HCT116 (cell line): Measurements from ENCODE around the gene MRPL39. TPM values are rescaled to one million over a fixed set of nuclear protein-coding genes. Genes with fewer than 3 reads are reported as not detected.

Experiments
- ATAC-seq: fragments of 200-7000 bp; cut with Tn5 transposase; 2 replicates; pipeline ENCODE4 v1.9.1; 2020; ENCODE audit warnings: mild to moderate bottlenecking, moderate library complexity
- BruUV-seq: library from RNA; stranded (reverse); fragments of 400-500 nt; replicated peaks from 2 replicates; lab custom pipeline; 2021; lab: Mats Ljungman, UMichigan
- CTCF ChIA-PET: fragments of 300-600 bp; sonication (Branson Sonifier 250); formaldehyde crosslinking; loops from one replicate; lab custom pipeline; 2021; ENCODE audit warnings: antibody characterized with exemption; lab: Charles Lee
- POLR2A ChIA-PET: fragments of 300-600, 350-600 bp; sonication (Branson Sonifier 250); formaldehyde crosslinking; loops from one replicate; lab custom pipeline; 2021; ENCODE audit warnings: antibody characterized with exemption; lab: Charles Lee
- RAD21 ChIA-PET, 2 experiments: fragments of 300-600 bp; sonication (Branson Sonifier 250); formaldehyde crosslinking; loops; one replicate each; lab custom pipeline; 2023; ENCODE audit warnings: low total read pairs in 2 of 2; ENCODE audit not compliant: uncharacterized antibody in 2 of 2, unreplicated experiment in 2 of 2, low non-redundant PET in 1 of 2; lab: Charles Lee
- DNase-seq: peaks from one replicate; pipeline ENCODE4 v3.0.0-alpha.2; 2010; ENCODE audit warnings: low read depth, low spot score
- H2AFZ ChIP-seq: fragments of 200-600 bp; shearing (Covaris generic), sonication (generic); 2 replicates; pipeline ENCODE4 v1.6.1; 2017; ENCODE audit warnings: low read depth, mixed run types, mixed read lengths, antibody characterized with exemption, low read length; ENCODE audit not compliant: poor library complexity, severe bottlenecking
- H3K27ac ChIP-seq: 2 replicates; pipeline ENCODE4 v1.5.1; 2012; ENCODE audit warnings: low read depth, low read length
- H3K27me3 ChIP-seq: fragments of 200-600 bp; sonication (generic); 2 replicates; pipeline ENCODE4 v1.6.1; 2016; ENCODE audit warnings: mixed run types, low read length, mixed read lengths; ENCODE audit not compliant: insufficient read depth
- H3K36me3 ChIP-seq, 2 experiments: fragments of 200-500 bp in 1 of 2; fragments of 200-600 bp in 1 of 2; sonication (Bioruptor generic) in 1 of 2; sonication (generic) in 1 of 2; 2 replicates each; pipeline versions ENCODE4 v1.5.1 to v1.6.1; 2014 to 2016; ENCODE audit warnings: low read length in 2 of 2, inconsistent platforms in 1 of 2, mixed read lengths in 1 of 2, mixed run types in 1 of 2; ENCODE audit not compliant: insufficient read depth in 2 of 2, control insufficient read depth in 1 of 2
- H3K4me1 ChIP-seq, 2 experiments: fragments of 200-600 bp in 1 of 2; sonication (generic) in 1 of 2; 2 replicates each; pipeline versions ENCODE4 v1.5.1 to v1.6.1; 2012 to 2017; ENCODE audit warnings: low read length in 2 of 2, inconsistent platforms in 1 of 2, mild to moderate bottlenecking in 1 of 2, mixed read lengths in 1 of 2, mixed run types in 1 of 2, moderate library complexity in 1 of 2; ENCODE audit not compliant: insufficient read depth in 2 of 2, control insufficient read depth in 1 of 2
- H3K4me2 ChIP-seq: fragments of 200-600 bp; sonication (generic); 2 replicates; pipeline ENCODE4 v1.6.1; 2017; ENCODE audit warnings: mixed run types, low read length, mixed read lengths
- H3K4me3 ChIP-seq, 2 experiments: fragments of 200-600 bp in 1 of 2; sonication (generic) in 1 of 2; replicated peaks in 1 of 2; 2 replicates each; pipeline ENCODE4 v1.5.1; 2011 to 2016; ENCODE audit warnings: low read length in 2 of 2, control low read depth in 1 of 2, low read depth in 1 of 2, mild to moderate bottlenecking in 1 of 2, mixed read lengths in 1 of 2, mixed run types in 1 of 2
- H3K79me2 ChIP-seq: fragments of 200-600 bp; sonication (generic); 2 replicates; pipeline ENCODE4 v1.6.1; 2017; ENCODE audit warnings: mild to moderate bottlenecking, mixed run types, low read length, moderate library complexity, mixed read lengths; ENCODE audit not compliant: insufficient read depth
- H3K9ac ChIP-seq: fragments of 200-600 bp; sonication (generic); 2 replicates; pipeline ENCODE4 v1.6.1; 2016; ENCODE audit warnings: low read length, mixed read lengths
- H3K9me2 ChIP-seq: fragments of 200-600 bp; sonication (generic), shearing (Covaris generic); 2 replicates; pipeline ENCODE4 v1.6.1; 2017; ENCODE audit warnings: mixed run types, mild to moderate bottlenecking, moderate library complexity; ENCODE audit not compliant: insufficient read depth
- H3K9me3 ChIP-seq, 2 experiments: fragments of 200-500 bp in 1 of 2; fragments of 200-600 bp in 1 of 2; sonication (Bioruptor generic) in 1 of 2; sonication (generic) in 1 of 2; 2 replicates each; pipeline ENCODE4 v1.6.1; 2014 to 2017; ENCODE audit warnings: low read length in 2 of 2, mixed read lengths in 2 of 2, inconsistent platforms in 1 of 2, low read depth in 1 of 2, mild to moderate bottlenecking in 1 of 2, mixed run types in 1 of 2, moderate library complexity in 1 of 2; ENCODE audit not compliant: control insufficient read depth in 1 of 2, insufficient read depth in 1 of 2
- H4K20me1 ChIP-seq: fragments of 200-600 bp; sonication (generic), shearing (Covaris generic); 2 replicates; pipeline ENCODE4 v1.6.1; 2017; ENCODE audit warnings: mixed run types, mild to moderate bottlenecking, moderate library complexity; ENCODE audit not compliant: insufficient read depth
- CBX3 ChIP-seq: IDR thresholded peaks from 2 replicates; pipeline ENCODE4 v1.6.1; 2012; ENCODE audit warnings: low read depth
- CEBPB ChIP-seq: IDR thresholded peaks from 2 replicates; pipeline ENCODE4 v1.6.1; 2012; ENCODE audit warnings: low read depth
- CTCF ChIP-seq, 3 experiments: fragments of 200-600 bp in 1 of 3; sonication (generic) in 1 of 3; IDR thresholded peaks in 2 of 3; conservative IDR thresholded peaks in 1 of 3; 2 replicates each; pipeline ENCODE4 v1.5.1; 2012 to 2017; ENCODE audit warnings: low read depth in 2 of 3, low read length in 2 of 3, antibody characterized with exemption in 1 of 3, borderline replicate concordance in 1 of 3, control low read depth in 1 of 3, mild to moderate bottlenecking in 1 of 3, mixed read lengths in 1 of 3, mixed run types in 1 of 3, moderate library complexity in 1 of 3; ENCODE audit not compliant: insufficient read depth in 1 of 3
- EGR1 ChIP-seq: IDR thresholded peaks from 2 replicates; pipeline ENCODE4 v1.6.1; 2012; ENCODE audit warnings: low read depth
- ELF1 ChIP-seq: IDR thresholded peaks from 2 replicates; pipeline ENCODE4 v1.6.1; 2012; ENCODE audit warnings: low read depth, borderline replicate concordance
- EZH2 ChIP-seq: fragments of 200-600 bp; sonication (generic); IDR thresholded peaks from 2 replicates; pipeline ENCODE4 v1.6.1; 2017; ENCODE audit warnings: antibody characterized with exemption, mixed run types
- FOSL1 ChIP-seq: IDR thresholded peaks from 2 replicates; pipeline ENCODE4 v1.6.1; 2012; ENCODE audit warnings: low read depth
- POLR2A ChIP-seq: IDR thresholded peaks from 2 replicates; pipeline ENCODE4 v1.7.0; 2011; ENCODE audit warnings: borderline replicate concordance; ENCODE audit not compliant: insufficient read depth, insufficient read length; ENCODE audit errors: extremely low read depth
- POLR2AphosphoS5 ChIP-seq: IDR thresholded peaks from 2 replicates; pipeline ENCODE4 v1.6.1; 2011; ENCODE audit warnings: mild to moderate bottlenecking, low read depth, low read length, moderate library complexity
- RAD21 ChIP-seq: IDR thresholded peaks from 2 replicates; pipeline ENCODE4 v1.6.1; 2012; ENCODE audit warnings: low read depth, mild to moderate bottlenecking
- SIN3A ChIP-seq: IDR thresholded peaks from 2 replicates; pipeline ENCODE4 v1.6.1; 2012; ENCODE audit warnings: low read depth
- SP1 ChIP-seq: IDR thresholded peaks from 2 replicates; pipeline ENCODE4 v1.6.1; 2012; ENCODE audit warnings: low read depth
- SRF ChIP-seq: IDR thresholded peaks from 2 replicates; pipeline ENCODE4 v1.6.1; 2012; ENCODE audit warnings: low read depth
- TCF7L2 ChIP-seq: IDR thresholded peaks from 2 replicates; pipeline ENCODE4 v1.7.0; 2011; ENCODE audit warnings: borderline replicate concordance, inconsistent platforms; ENCODE audit not compliant: insufficient read depth, insufficient read length; ENCODE audit errors: extremely low read depth
- YY1 ChIP-seq: IDR thresholded peaks from 2 replicates; pipeline ENCODE4 v1.6.1; 2011; ENCODE audit warnings: low read length, low read depth, moderate library complexity, mild to moderate bottlenecking; ENCODE audit not compliant: insufficient replicate concordance; ENCODE audit errors: extremely low read depth
- ZBTB33 ChIP-seq: IDR thresholded peaks from 2 replicates; pipeline ENCODE4 v1.6.1; 2011; ENCODE audit warnings: mild to moderate bottlenecking, low read length, moderate library complexity; ENCODE audit not compliant: insufficient replicate concordance; ENCODE audit errors: extremely low read depth
- ZFX ChIP-seq: fragments of 450-650 bp; IDR thresholded peaks from 2 replicates; pipeline ENCODE4 v1.6.1; 2017
- ZNF274 ChIP-seq: fragments of 200-500 bp; sonication (Bioruptor generic); IDR thresholded peaks from 2 replicates; pipeline ENCODE4 v1.6.1; 2014; ENCODE audit warnings: mild to moderate bottlenecking, low read depth, low read length, inconsistent platforms
- intact Hi-C: fragments of 100-400 bp; cut with micrococcal nuclease; formaldehyde crosslinking; loops from 2 replicates; pipeline ENCODE4 v1.10.0; 2022
- total RNA-seq: library from RNA; stranded (reverse); gene quantifications from one replicate; pipeline ENCODE4 v1.2.1, GENCODE V29; 2021; ENCODE audit not compliant: unreplicated experiment
- TF ChIP-seq, protein P1 (sequence below): IDR thresholded peaks from 2 replicates; pipeline ENCODE4 v1.6.1; 2012; ENCODE audit warnings: low read depth
- TF ChIP-seq, protein P2 (sequence below): IDR thresholded peaks from 2 replicates; pipeline ENCODE4 v1.6.1; 2012

The MRPL39 gene
- total RNA-seq, 1 experiment from 2014 or later = 41.1 TPM

DNA sequence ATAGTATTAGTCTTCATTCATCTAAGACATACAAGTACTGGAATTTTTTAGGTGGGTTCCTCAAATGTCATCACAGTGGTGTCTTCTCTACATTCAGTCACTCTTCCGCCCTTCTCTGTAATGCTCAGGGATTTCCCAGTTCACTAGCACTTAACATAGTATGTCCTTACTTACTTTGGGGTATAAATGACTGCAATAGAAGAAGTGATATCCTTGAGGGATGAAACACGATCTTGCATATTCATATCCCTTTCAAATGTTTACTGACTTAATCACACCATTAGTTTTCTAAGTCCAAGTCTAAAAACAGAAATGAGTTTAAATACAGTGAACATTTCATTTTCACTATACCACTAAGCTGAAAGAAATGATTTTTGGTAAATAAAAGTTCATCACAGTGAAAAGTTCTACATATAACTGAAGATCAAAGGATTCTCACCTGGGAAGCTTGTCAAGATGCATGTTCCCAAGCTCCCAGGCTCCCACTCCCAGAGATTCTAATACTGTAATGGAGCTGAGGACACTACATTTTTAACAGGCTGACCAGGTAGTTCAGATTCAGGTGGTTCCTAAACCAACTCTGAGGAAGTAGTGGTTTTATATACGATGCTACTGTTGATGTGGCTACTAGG, 29.7 kb downstream of the MRPL39 start:
- ChIA-PET CTCF (no interaction called here), RAD21 (no interaction called here), POLR2A (no interaction called here)
- Histone ChIP-seq H3K4me1 (peaks cover 4 to 10% of the 10 kb centered on the region in 2 experiments; a peak in 3 of 4 replicates), H3K27me3 (no peaks in the 10 kb centered on the region), H2AFZ (no peak overlapping the region), H3K27ac (no peak overlapping the region), H3K79me2 (no peaks in the 10 kb centered on the region), H3K9ac (no peak overlapping the region), H4K20me1 (no peaks in the 10 kb centered on the region), H3K4me3 (no peak overlapping the region), H3K9me3 (no peaks in the 10 kb centered on the region), H3K4me2 (no peak overlapping the region), H3K36me3 (no peaks in the 10 kb centered on the region; a peak in 1 of 4 replicates), H3K9me2 (no peaks in the 10 kb centered on the region)
- no peak for DNase-seq
- no peak for ATAC-seq
- BruUV-seq = no TSS peak
- intact Hi-C loops = no loop called here
- TF ChIP-seq TCF7L2 = no peak
- no peak for TF ChIP-seq ELF1
- no peak for TF ChIP-seq ZBTB33
- no peak for TF ChIP-seq CEBPB
- no peak for TF ChIP-seq SP1
- no peak for TF ChIP-seq SIN3A
- TF ChIP-seq RAD21 = no peak
- TF ChIP-seq CTCF (IDR thresholded peaks at IDR 0.05 in 2 of 3, conservative IDR thresholded peaks at IDR 0.05 in 1 of 3; ENCODE audit: borderline replicate concordance in 1 of 3, insufficient read depth in 1 of 3, low read depth in 2 of 3, low read length in 2 of 3) = no peak
- no peak for TF ChIP-seq FOSL1
- TF ChIP-seq, protein P1, sequence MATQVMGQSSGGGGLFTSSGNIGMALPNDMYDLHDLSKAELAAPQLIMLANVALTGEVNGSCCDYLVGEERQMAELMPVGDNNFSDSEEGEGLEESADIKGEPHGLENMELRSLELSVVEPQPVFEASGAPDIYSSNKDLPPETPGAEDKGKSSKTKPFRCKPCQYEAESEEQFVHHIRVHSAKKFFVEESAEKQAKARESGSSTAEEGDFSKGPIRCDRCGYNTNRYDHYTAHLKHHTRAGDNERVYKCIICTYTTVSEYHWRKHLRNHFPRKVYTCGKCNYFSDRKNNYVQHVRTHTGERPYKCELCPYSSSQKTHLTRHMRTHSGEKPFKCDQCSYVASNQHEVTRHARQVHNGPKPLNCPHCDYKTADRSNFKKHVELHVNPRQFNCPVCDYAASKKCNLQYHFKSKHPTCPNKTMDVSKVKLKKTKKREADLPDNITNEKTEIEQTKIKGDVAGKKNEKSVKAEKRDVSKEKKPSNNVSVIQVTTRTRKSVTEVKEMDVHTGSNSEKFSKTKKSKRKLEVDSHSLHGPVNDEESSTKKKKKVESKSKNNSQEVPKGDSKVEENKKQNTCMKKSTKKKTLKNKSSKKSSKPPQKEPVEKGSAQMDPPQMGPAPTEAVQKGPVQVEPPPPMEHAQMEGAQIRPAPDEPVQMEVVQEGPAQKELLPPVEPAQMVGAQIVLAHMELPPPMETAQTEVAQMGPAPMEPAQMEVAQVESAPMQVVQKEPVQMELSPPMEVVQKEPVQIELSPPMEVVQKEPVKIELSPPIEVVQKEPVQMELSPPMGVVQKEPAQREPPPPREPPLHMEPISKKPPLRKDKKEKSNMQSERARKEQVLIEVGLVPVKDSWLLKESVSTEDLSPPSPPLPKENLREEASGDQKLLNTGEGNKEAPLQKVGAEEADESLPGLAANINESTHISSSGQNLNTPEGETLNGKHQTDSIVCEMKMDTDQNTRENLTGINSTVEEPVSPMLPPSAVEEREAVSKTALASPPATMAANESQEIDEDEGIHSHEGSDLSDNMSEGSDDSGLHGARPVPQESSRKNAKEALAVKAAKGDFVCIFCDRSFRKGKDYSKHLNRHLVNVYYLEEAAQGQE = no peak
- TF ChIP-seq, protein P2, sequence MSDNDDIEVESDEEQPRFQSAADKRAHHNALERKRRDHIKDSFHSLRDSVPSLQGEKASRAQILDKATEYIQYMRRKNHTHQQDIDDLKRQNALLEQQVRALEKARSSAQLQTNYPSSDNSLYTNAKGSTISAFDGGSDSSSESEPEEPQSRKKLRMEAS = no peak
- no peak for TF ChIP-seq POLR2A
- no peak for TF ChIP-seq YY1
- TF ChIP-seq POLR2AphosphoS5 = no peak
- no peak for TF ChIP-seq EZH2
- TF ChIP-seq EGR1 = no peak
- no peak for TF ChIP-seq ZNF274
- no peak for TF ChIP-seq SRF
- no peak for TF ChIP-seq CBX3
- no peak for TF ChIP-seq ZFX
